Measurements from ENCODE around the gene SEC24D. TPM values are rescaled to one million over a fixed set of nuclear protein-coding genes. Genes with fewer than 3 reads are reported as not detected.

Gene SEC24D
- total and polyA plus RNA-seq, 4 donors = 11.4 to 77.2 (median 52.0) TPM

- Histone ChIP-seq H3K4me3 (no peak overlapping the region), H3K4me1 (ENCODE audit: control insufficient read depth in 5 of 5, insufficient read depth in 5 of 5, low read length in 5 of 5) (peaks cover 0 to 18% (median 0%) of the 10 kb centered on the region in 5 donors)
- no peak for TF ChIP-seq CTCF (IDR thresholded peaks at IDR 0.05; ENCODE audit: control extremely low read depth, extremely low read depth)
Measured at GRCh38 chr4:118825799-118826198, 10.1 kb downstream of the SEC24D start.

GRCh38 chr4:118824141-118824540, 11.8 kb downstream of the SEC24D start:
- Histone ChIP-seq H3K27me3 (ENCODE audit: control insufficient read depth in 3 of 3, insufficient read depth in 3 of 3, low read length in 2 of 3) (no peaks in the 10 kb centered on the region), H3K4me3 (no peak overlapping the region), H3K9me3 (ENCODE audit: control insufficient read depth in 4 of 4, insufficient read depth in 3 of 4, low read length in 3 of 4) (no peaks in the 10 kb centered on the region), H3K36me3 (ENCODE audit: control insufficient read depth in 4 of 4, insufficient read depth in 4 of 4, low read length in 4 of 4) (peaks cover 11 to 13% (median 13%) of the 10 kb centered on the region in 4 donors), H3K4me1 (ENCODE audit: control insufficient read depth in 5 of 5, insufficient read depth in 5 of 5, low read length in 5 of 5) (peaks cover 0 to 18% (median 0%) of the 10 kb centered on the region in 5 donors), H3K9ac (ENCODE audit: insufficient read depth in 1 of 2, low read length in 2 of 2) (no peak overlapping the region), H3K27ac (ENCODE audit: low read depth in 1 of 2, low read length in 1 of 2) (no peak overlapping the region)
- no peak for TF ChIP-seq CTCF (IDR thresholded peaks at IDR 0.05; ENCODE audit: control extremely low read depth, extremely low read depth)
- 95 to 96% methylated on average over 5 of the region's 5 CpGs for WGBS, 2 donors
- no peak for ATAC-seq (ENCODE audit: insufficient read depth, low FRiP score)
- DNase-seq = no peak

More at GRCh38 chr4:118825799-118826198, 10.1 kb downstream of the SEC24D start:
- H3K9me3 ChIP-seq (ENCODE audit: control insufficient read depth in 4 of 4, insufficient read depth in 3 of 4, low read length in 3 of 4) = no peaks in the 10 kb centered on the region
- DNase-seq (no peak), ATAC-seq (ENCODE audit: insufficient read depth, low FRiP score) (no peak)
- 83% methylated on average over 3 of the region's 3 CpGs for WGBS, 2 donors
- no peak overlapping the region for H3K9ac ChIP-seq (ENCODE audit: insufficient read depth in 1 of 2, low read length in 2 of 2)
- H3K27ac ChIP-seq (ENCODE audit: low read depth in 1 of 2, low read length in 1 of 2) = no peak overlapping the region
- no peaks in the 10 kb centered on the region for H3K27me3 ChIP-seq (ENCODE audit: control insufficient read depth in 3 of 3, insufficient read depth in 3 of 3, low read length in 2 of 3)
- H3K36me3 ChIP-seq (ENCODE audit: control insufficient read depth in 4 of 4, insufficient read depth in 4 of 4, low read length in 4 of 4) = peaks cover 13 to 19% (median 17%) of the 10 kb centered on the region in 4 donors

- no peak for TF ChIP-seq CTCF (IDR thresholded peaks at IDR 0.05; ENCODE audit: control extremely low read depth, extremely low read depth)
- peaks cover 7 to 13% (median 11%) of the 10 kb centered on the region in 4 donors for H3K36me3 ChIP-seq (ENCODE audit: control insufficient read depth in 4 of 4, insufficient read depth in 4 of 4, low read length in 4 of 4)
- WGBS, 2 donors = 49 to 88% methylated on average over 2 of the region's 2 CpGs
- no peak overlapping the region for H3K4me3 ChIP-seq
- H3K27ac ChIP-seq (ENCODE audit: low read depth in 1 of 2, low read length in 1 of 2) = no peak overlapping the region
- ATAC-seq (ENCODE audit: insufficient read depth, low FRiP score) = no peak
- H3K9me3 ChIP-seq (ENCODE audit: control insufficient read depth in 4 of 4, insufficient read depth in 3 of 4, low read length in 3 of 4) = no peaks in the 10 kb centered on the region
- no peak overlapping the region for H3K9ac ChIP-seq (ENCODE audit: insufficient read depth in 1 of 2, low read length in 2 of 2)
- no peaks in the 10 kb centered on the region for H3K27me3 ChIP-seq (ENCODE audit: control insufficient read depth in 3 of 3, insufficient read depth in 3 of 3, low read length in 2 of 3)
- H3K4me1 ChIP-seq (ENCODE audit: control insufficient read depth in 5 of 5, insufficient read depth in 5 of 5, low read length in 5 of 5) = peaks cover 0 to 18% (median 0%) of the 10 kb centered on the region in 5 donors
- DNase-seq = peak in 1 of 3 donors; percentile 13
Measured at GRCh38 chr4:118823471-118823870, 12.5 kb downstream of the SEC24D start.
